ENCODE data around the gene UCP1.
"Not testable (repeated sequence)": the region's sequence is repeated elsewhere in the genome, so short reads cannot be mapped to it uniquely, and the experiment has no call there.

Gene UCP1

DNA sequence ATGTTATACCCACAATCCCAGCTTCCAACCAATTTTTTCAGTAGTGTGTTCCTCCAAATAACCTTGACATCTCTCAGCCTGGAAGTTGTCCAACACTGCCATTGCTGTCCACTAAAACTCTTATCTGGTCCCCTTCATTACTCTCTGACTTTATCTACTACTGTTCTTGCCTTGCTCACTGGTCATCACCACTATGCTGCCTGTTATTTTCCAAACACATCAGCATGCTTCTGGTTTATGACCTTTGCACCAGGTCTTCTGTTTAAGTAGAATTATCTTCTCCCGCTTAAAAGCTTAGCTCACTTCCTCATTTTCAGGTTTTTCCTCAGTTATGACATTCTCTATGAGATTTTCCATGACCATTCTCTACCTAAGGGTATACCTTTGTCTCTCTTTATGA lies 39.3 kb downstream of the UCP1 start:
- DNase-seq: no peak

DNA sequence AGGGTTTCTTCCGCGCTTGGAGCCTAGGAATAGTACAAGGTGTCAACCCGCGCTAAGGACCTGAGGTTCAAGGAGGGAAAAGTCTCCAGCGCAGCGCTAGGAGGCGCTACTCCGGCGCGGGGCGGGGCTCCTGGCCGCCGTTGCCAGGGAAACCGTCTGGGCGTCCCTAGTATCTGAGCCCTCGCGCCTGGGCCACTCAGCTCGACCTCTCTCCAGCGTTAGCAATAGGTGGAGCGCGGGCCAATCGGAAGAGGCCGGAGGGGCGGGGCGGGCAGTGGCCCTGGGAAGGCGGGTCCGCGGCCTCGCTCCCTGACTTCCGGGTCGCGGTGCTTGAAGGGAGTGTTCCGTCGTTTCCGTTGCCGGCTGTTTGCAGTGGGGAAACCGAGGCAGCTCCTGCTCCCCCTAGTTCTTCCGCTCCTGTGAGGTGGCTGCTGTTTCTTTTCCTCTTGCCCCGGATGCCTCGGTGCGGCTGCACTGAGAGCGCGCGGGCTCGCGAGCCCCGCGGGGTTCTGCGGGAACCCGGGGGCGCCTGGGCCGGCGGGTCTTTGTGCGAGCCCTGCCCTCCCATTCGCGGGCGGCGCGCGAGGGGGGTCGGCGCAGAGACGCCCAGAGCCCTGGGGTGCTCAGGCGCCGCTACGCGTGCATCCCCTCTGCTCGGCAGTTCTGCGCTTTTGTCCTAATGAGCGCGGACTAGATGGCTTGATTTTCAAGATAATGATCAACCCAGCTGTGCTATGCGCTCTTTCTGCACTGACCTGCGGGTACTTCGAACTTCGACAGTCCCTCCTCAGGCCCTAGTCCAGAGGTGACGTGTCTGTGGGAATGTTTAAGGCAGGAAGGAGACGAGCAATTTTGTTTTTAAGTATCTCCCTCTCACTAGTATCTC lies 44.7 kb downstream of the UCP1 start, which contains the start of gene ELMOD2:
Gene ELMOD2 (plus strand): TSS at position 312 of the 886 bp plus-strand sequence. CDS start 1,261 bp downstream, outside the sequence.
- peak; percentile 97 for DNase-seq

DNA sequence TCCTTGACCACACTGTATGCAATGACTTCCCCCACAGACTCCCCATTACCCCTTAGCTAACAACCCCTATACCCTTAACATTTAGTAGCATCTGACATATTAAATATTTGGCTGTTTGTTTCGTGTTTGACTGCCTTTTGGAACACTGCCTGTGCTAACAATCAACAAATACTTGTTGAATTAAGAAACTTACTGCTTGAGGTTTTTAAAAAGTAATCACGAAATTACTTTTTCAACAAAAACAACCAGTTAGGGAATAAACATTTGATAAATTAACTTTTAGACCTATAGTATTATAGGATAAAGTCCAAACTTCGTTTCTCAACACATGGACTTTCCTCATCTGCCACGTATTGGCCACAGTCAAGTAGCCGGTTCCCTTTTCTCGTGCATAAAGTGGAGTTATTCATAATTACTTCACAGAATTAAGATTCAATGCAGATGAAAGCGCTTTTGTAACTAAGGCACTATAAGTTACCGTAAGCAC lies 45.3 kb downstream of the UCP1 start:
- DNase-seq: no peak

DNA sequence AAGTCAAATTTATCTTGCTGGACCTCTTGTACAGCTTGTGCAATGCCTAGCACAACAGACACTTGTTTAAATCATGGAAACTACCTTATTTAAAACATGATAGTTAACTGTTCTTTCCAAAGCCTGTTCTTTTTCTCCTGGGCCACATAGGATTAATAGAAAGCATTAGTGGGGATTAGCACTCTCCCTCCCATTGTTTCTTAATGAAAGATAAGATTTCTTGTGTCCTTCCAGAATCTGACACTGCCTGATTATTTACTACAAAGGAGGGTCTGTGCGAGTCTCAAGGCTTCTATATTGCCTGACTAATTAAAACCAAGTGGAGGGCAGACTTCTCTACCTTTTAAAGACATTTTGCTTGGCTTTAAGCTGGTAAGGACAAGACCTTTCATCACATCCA lies 53.3 kb downstream of the UCP1 start:
- DNase-seq: no peak

DNA sequence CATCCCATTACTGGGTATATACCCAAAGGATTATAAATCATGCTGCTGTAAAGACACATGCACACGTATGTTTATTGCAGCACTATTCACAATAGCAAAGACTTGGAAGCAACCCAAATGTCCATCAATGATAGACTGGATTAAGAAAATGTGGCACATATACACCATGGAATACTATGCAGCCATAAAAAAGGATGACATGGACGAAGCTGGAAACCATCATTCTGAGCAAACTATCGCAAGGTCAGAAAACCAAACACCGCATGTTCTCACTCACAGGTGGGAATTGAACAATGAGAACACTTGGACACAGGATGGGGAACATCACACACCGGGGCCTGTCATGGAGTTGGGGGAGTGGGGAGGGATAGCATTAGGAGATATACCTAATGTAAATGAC lies 55.0 kb downstream of the UCP1 start:
- not testable (repeated sequence) for DNase-seq
